ENCODE results near the gene NDUFB8.

The NDUFB8 gene

DNA sequence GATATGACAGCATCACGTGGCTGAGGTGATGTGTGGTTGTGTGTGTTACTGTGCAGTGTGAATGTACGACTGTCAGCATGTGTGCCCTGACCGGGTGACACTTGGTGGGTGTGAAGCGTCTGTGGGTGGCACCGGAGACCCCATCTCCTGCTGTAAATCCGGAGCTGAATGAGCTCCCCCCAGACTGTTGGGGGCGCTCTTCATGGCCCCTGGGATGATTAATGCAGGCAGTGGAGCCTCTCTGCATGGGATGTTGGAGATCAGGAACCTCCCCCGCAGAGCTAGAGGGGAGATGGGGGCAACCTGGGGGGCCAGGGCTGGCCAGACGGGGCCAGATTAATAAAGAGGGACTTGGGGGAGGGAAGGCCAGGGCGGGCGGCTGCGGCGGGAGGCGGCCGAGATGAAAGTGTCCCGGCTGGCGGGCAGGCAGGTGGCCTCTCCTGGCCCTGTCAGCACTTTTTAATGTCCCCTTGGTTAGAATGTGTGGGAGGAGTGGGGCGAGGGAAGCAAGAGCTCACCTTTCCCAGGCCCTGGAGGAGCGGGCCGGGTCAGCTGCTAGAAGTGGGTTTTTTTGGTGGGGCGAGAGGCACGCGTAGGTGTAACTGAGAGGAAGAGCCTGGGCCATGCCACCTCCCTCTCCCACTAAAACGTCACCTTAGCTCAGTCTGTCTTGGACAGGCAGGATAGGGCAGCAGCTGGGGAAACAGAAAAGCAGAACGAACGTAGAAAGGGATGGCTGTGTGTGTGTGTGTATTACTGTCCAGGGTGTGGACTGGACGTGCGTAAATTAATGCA lies 40.2 kb upstream of the NDUFB8 start:
- H3K27ac ChIP-seq = no peak overlapping the region
- POLR2A ChIA-PET (ENCODE audit: low non-redundant PET) = no interaction called here

DNA sequence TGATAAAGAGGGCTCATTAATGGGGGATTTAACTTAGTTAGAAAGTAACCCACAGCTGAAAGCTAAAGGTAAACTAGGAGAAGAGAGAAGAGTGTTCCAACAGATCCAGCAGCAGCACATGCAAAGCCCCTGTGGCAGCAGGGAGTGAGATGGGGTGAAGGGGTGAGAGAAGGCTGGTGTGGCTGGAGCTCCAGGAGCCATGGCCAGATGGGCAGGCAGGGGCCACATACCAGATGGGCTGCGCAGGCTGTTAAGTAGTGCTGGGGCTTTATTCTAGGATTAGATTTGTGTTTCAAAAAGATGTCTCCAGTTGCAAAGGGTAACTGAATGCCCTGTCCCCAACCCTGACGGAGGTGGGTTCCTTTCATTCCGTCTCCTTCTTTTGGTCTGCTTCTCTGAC lies 39.2 kb upstream of the NDUFB8 start:
- no peak overlapping the region for H3K27ac ChIP-seq
- no peak for DNase-seq (ENCODE audit: low spot score)
- no peak for TF ChIP-seq CTCF (conservative IDR thresholded peaks at IDR 0.05; ENCODE audit: low read depth)
- ChIA-PET POLR2A (ENCODE audit: low non-redundant PET) (no interaction called here), CTCF (interaction anchor here (1.9 kb wide), 1 partner anchor 174 kb away, joined by 9 read pairs; no protein-coding TSS in a partner anchor)

More for the DNA sequence above, 40.2 kb upstream of the NDUFB8 start:
- no peak for DNase-seq (ENCODE audit: low spot score)
- CTCF ChIA-PET = interaction anchor here (0.6 kb wide), 1 partner anchor 15 kb away, joined by 3 read pairs; no protein-coding TSS in a partner anchor
- TF ChIP-seq CTCF (conservative IDR thresholded peaks at IDR 0.05; ENCODE audit: low read depth) = no peak

DNA sequence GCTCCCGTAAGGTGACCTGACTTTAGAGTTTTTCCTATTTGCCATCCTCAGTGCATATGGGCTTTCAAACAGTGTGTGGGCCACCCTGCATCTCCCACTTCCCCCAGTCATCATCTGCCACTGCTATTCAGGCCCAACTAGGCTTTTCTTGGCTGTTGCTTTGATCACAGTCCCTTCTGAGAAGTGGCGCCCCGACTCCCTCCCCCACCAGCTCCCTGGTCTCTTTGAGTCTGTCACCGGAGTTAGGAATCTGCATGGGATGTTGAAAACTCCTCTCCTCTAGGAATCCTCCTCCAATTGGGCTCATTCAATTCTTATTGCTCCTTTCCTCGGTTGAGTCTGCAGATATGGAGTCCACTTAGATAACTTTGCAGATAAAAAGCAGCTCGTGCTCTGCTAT lies 38.2 kb upstream of the NDUFB8 start:
- ChIA-PET CTCF (interaction anchor here (0.8 to 1.9 kb wide), 2 partner anchors 10 to 175 kb away, joined by 3 to 9 read pairs; no protein-coding TSS in a partner anchor), POLR2A (ENCODE audit: low non-redundant PET) (no interaction called here)
- DNase-seq (ENCODE audit: low spot score) = no peak

GRCh38 chr10:100567249-100567648 lies 37.6 kb upstream of the NDUFB8 start:
- ChIA-PET CTCF (interaction anchor here (0.5 to 1.9 kb wide), 2 partner anchors 39 to 176 kb away, joined by 3 to 9 read pairs; no protein-coding TSS in a partner anchor), POLR2A (ENCODE audit: low non-redundant PET) (no interaction called here)
- TF ChIP-seq CTCF (conservative IDR thresholded peaks at IDR 0.05; ENCODE audit: low read depth) = no peak
- DNase-seq (ENCODE audit: low spot score) = no peak
- H3K27ac ChIP-seq = no peak overlapping the region

More for the DNA sequence above, 38.2 kb upstream of the NDUFB8 start:
- H3K27ac ChIP-seq = no peak overlapping the region
- no peak for TF ChIP-seq CTCF (conservative IDR thresholded peaks at IDR 0.05; ENCODE audit: low read depth)

DNA sequence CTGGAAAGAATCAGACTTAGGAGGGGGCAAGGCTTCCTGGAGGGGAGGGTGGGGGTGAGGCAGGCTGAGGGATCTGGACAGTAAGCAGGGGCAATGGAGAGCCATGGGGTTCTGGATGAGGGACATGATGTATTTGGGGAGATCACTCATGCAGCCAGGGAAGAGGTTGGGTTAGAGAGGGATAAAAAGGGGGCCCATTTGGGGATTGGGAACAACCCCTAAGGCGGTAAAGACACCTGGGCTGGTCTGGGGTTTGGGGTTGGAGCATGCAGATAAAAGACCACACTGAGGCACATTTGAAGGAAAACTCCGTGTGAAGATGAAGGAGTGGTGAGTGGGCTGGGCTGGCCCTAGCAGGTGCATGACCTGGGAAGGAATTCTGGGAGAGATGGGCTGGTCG lies 36.9 kb upstream of the NDUFB8 start:
- TF ChIP-seq CTCF (conservative IDR thresholded peaks at IDR 0.05; ENCODE audit: low read depth) = no peak
- ChIA-PET CTCF (interaction anchor here (0.5 kb wide), 1 partner anchor 38 kb away, joined by 3 read pairs; no protein-coding TSS in a partner anchor), POLR2A (ENCODE audit: low non-redundant PET) (no interaction called here)
- DNase-seq (ENCODE audit: low spot score) = no peak
- no peak overlapping the region for H3K27ac ChIP-seq

GRCh38 chr10:100565206-100565985 lies 35.7 kb upstream of the NDUFB8 start:
- DNase-seq (ENCODE audit: low spot score) = no peak
- ChIA-PET POLR2A (ENCODE audit: low non-redundant PET) (no interaction called here), CTCF (interaction anchor here (0.6 to 4.5 kb wide), 4 partner anchors 140 to 314 kb away, joined by 3 to 37 read pairs (median 4); no protein-coding TSS in a partner anchor)
- no peak for TF ChIP-seq CTCF (conservative IDR thresholded peaks at IDR 0.05; ENCODE audit: low read depth)
- no peak overlapping the region for H3K27ac ChIP-seq

Measured in RWPE1 (cell line).